DMS 273 (cell line): ENCODE measurements around the gene ACOT2.

Experiments used
- DNase-seq: peaks from one replicate; lab custom pipeline; 2025; ENCODE audit not compliant: unreplicated experiment; lab: John Stamatoyannopoulos, UW

Gene ACOT2

GRCh38 chr14:73613419-73613963 lies 44.5 kb downstream of the ACOT2 start:
- no peak for DNase-seq

GRCh38 chr14:73616831-73617230 lies 47.8 kb downstream of the ACOT2 start:
- no peak for DNase-seq

- no peak for DNase-seq
These were observed 50.5 kb downstream of the ACOT2 start for GRCh38 chr14:73619524-73619923.

- DNase-seq: no peak
These were observed 51.3 kb downstream of the ACOT2 start for GRCh38 chr14:73620268-73620667.

- DNase-seq: no peak
These were observed 54.6 kb downstream of the ACOT2 start for GRCh38 chr14:73623504-73624054.
